ENCODE data around the gene DBNDD1.
"Not testable (repeated sequence)": the region's sequence is repeated elsewhere in the genome, so short reads cannot be mapped to it uniquely, and the experiment has no call there.

DBNDD1 gene

GRCh38 chr16:89999831-90000574, 19.3 kb downstream of the DBNDD1 start:
- no peak for TF ChIP-seq CTCF (IDR thresholded peaks at IDR 0.05; ENCODE audit: borderline replicate concordance, control extremely low read depth, extremely low read depth, insufficient read depth, missing control alignments)
- in situ Hi-C loops (cut with MboI; ENCODE audit: low sequenced_read_pairs, unreplicated experiment) = no loop called here
- DNase-seq (ENCODE audit: low spot score) = no peak

GRCh38 chr16:89996178-89996489, 23.1 kb downstream of the DBNDD1 start:
- in situ Hi-C loops (cut with MboI; ENCODE audit: low sequenced_read_pairs, unreplicated experiment) = no loop called here
- no peak for TF ChIP-seq CTCF (IDR thresholded peaks at IDR 0.05; ENCODE audit: borderline replicate concordance, control extremely low read depth, extremely low read depth, insufficient read depth, missing control alignments)
- DNase-seq (ENCODE audit: low spot score) = no peak

- DNase-seq (ENCODE audit: low spot score); in situ Hi-C loops (cut with MboI; ENCODE audit: low sequenced_read_pairs, unreplicated experiment): not testable (repeated sequence)
Measured at GRCh38 chr16:89995475-89996177, 23.6 kb downstream of the DBNDD1 start.

- in situ Hi-C loops (cut with MboI; ENCODE audit: low sequenced_read_pairs, unreplicated experiment); DNase-seq (ENCODE audit: low spot score): not testable (repeated sequence)
Measured at GRCh38 chr16:89994721-89995474, 24.4 kb downstream of the DBNDD1 start.

GRCh38 chr16:89994389-89994720, 24.9 kb downstream of the DBNDD1 start:
- no peak for DNase-seq (ENCODE audit: low spot score)
- TF ChIP-seq CTCF (IDR thresholded peaks at IDR 0.05; ENCODE audit: borderline replicate concordance, control extremely low read depth, extremely low read depth, insufficient read depth, missing control alignments) = no peak
- in situ Hi-C loops (cut with MboI; ENCODE audit: low sequenced_read_pairs, unreplicated experiment) = no loop called here

- in situ Hi-C loops (cut with MboI; ENCODE audit: low sequenced_read_pairs, unreplicated experiment) = no loop called here
- DNase-seq (ENCODE audit: low spot score) = no peak
- no peak for TF ChIP-seq CTCF (IDR thresholded peaks at IDR 0.05; ENCODE audit: borderline replicate concordance, control extremely low read depth, extremely low read depth, insufficient read depth, missing control alignments)
Measured at GRCh38 chr16:89993971-89994370, 25.3 kb downstream of the DBNDD1 start.

GRCh38 chr16:89993377-89993776, 25.9 kb downstream of the DBNDD1 start:
- TF ChIP-seq CTCF (IDR thresholded peaks at IDR 0.05; ENCODE audit: borderline replicate concordance, control extremely low read depth, extremely low read depth, insufficient read depth, missing control alignments) = no peak
- DNase-seq (ENCODE audit: low spot score) = no peak
- in situ Hi-C loops (cut with MboI; ENCODE audit: low sequenced_read_pairs, unreplicated experiment) = no loop called here
